GM18511 (cell line): ENCODE results near the gene OR10K1.
"Not testable (repeated sequence)": the region's sequence is repeated elsewhere in the genome, so short reads cannot be mapped to it uniquely, and the experiment has no call there.

Source experiments
- ATAC-seq: cut with Tn5 transposase; IDR thresholded peaks from one replicate; pipeline ENCODE4 v1.9.1; 2021; ENCODE audit warnings: mild to moderate bottlenecking, moderate library complexity; ENCODE audit not compliant: unreplicated experiment

The OR10K1 gene

GRCh38 chr1:158461534-158461933 lies at the start of gene OR10K1:
Gene OR10K1 (plus strand): TSS chr1:158461834. CDS start chr1:158465562, 3,728 bp downstream.
- no peak for ATAC-seq

- no peak for ATAC-seq
Measured at GRCh38 chr1:158414651-158415345, 46.8 kb upstream of the OR10K1 start.

GRCh38 chr1:158417586-158417985 lies 44.0 kb upstream of the OR10K1 start:
- ATAC-seq: no peak

- no peak for ATAC-seq
Measured at GRCh38 chr1:158422212-158422611, 39.4 kb upstream of the OR10K1 start.

GRCh38 chr1:158425027-158425426 lies 36.6 kb upstream of the OR10K1 start:
- no peak for ATAC-seq

GRCh38 chr1:158426137-158426536 lies 35.5 kb upstream of the OR10K1 start, which contains the start of gene OR10K2:
Gene OR10K2 (minus strand): TSS chr1:158426237. CDS start chr1:158420866, 5,371 bp downstream.
- ATAC-seq: no peak

- ATAC-seq: not testable (repeated sequence)
Measured at GRCh38 chr1:158430163-158430562, 31.5 kb upstream of the OR10K1 start.

GRCh38 chr1:158434741-158435140 lies 26.9 kb upstream of the OR10K1 start:
- no peak for ATAC-seq

GRCh38 chr1:158445376-158445775 lies 16.3 kb upstream of the OR10K1 start:
- no peak for ATAC-seq

GRCh38 chr1:158454537-158454936 lies 7.1 kb upstream of the OR10K1 start:
- ATAC-seq: no peak

GRCh38 chr1:158457246-158457645 lies 4.4 kb upstream of the OR10K1 start:
- ATAC-seq: no peak

GRCh38 chr1:158458263-158458662 lies 3.4 kb upstream of the OR10K1 start:
- no peak for ATAC-seq

- ATAC-seq: no peak
Measured at GRCh38 chr1:158471920-158472319, 10.3 kb downstream of the OR10K1 start, which contains the start of gene OR10R2. Gene OR10R2 (plus strand): TSS chr1:158472220. CDS start chr1:158472326, 106 bp downstream.

- no peak for ATAC-seq
Measured at GRCh38 chr1:158485455-158485854, 23.8 kb downstream of the OR10K1 start.

- ATAC-seq: no peak
Measured at GRCh38 chr1:158491316-158491715, 29.7 kb downstream of the OR10K1 start.

GRCh38 chr1:158493054-158493453 lies 31.4 kb downstream of the OR10K1 start:
- no peak for ATAC-seq

GRCh38 chr1:158494796-158495195 lies 33.2 kb downstream of the OR10K1 start:
- ATAC-seq: no peak

GRCh38 chr1:158496374-158496773 lies 34.7 kb downstream of the OR10K1 start:
- no peak for ATAC-seq

- ATAC-seq: no peak
Measured at GRCh38 chr1:158506369-158506987, 44.8 kb downstream of the OR10K1 start.

- ATAC-seq: no peak
Measured at GRCh38 chr1:158507511-158507910, 45.9 kb downstream of the OR10K1 start.

- no peak for ATAC-seq
Measured at GRCh38 chr1:158509471-158510156, 48.0 kb downstream of the OR10K1 start.

- ATAC-seq: no peak
Measured at GRCh38 chr1:158516966-158517365, 55.3 kb downstream of the OR10K1 start.
